HG02571 (cell line): ENCODE results near the gene MYL3.

Experiments used
- ATAC-seq: cut with Tn5 transposase; IDR thresholded peaks from one replicate; pipeline ENCODE4 v1.9.1; 2021; ENCODE audit warnings: mild to moderate bottlenecking, moderate library complexity; ENCODE audit not compliant: unreplicated experiment

The MYL3 gene

GRCh38 chr3:46866032-46866595, 2.9 kb upstream of the MYL3 start:
- no peak for ATAC-seq

- ATAC-seq: no peak
Observed at GRCh38 chr3:46865546-46865945, 2.3 kb upstream of the MYL3 start.

GRCh38 chr3:46865031-46865507, 1.8 kb upstream of the MYL3 start:
- no peak for ATAC-seq

- ATAC-seq: no peak
Observed at GRCh38 chr3:46864061-46864881, 1.0 kb upstream of the MYL3 start.

- no peak for ATAC-seq
Observed at GRCh38 chr3:46862369-46863025, 747 bp downstream of the MYL3 start.

- no peak for ATAC-seq
Observed at GRCh38 chr3:46861605-46862368, 1.5 kb downstream of the MYL3 start.

GRCh38 chr3:46860810-46861604, 2.2 kb downstream of the MYL3 start:
- no peak for ATAC-seq

GRCh38 chr3:46860017-46860809, 3.0 kb downstream of the MYL3 start:
- no peak for ATAC-seq

GRCh38 chr3:46859001-46859710, 4.1 kb downstream of the MYL3 start:
- ATAC-seq: no peak

GRCh38 chr3:46858456-46858855, 4.8 kb downstream of the MYL3 start:
- no peak for ATAC-seq

GRCh38 chr3:46857485-46858341, 5.5 kb downstream of the MYL3 start:
- ATAC-seq: no peak

GRCh38 chr3:46856576-46857471, 6.4 kb downstream of the MYL3 start:
- ATAC-seq: no peak

- no peak for ATAC-seq
Observed at GRCh38 chr3:46854555-46854991, 8.7 kb downstream of the MYL3 start.

GRCh38 chr3:46853441-46854415, 9.5 kb downstream of the MYL3 start:
- ATAC-seq: no peak

- ATAC-seq: no peak
Observed at GRCh38 chr3:46852839-46853355, 10.3 kb downstream of the MYL3 start.

- no peak for ATAC-seq
Observed at GRCh38 chr3:46852334-46852720, 10.9 kb downstream of the MYL3 start.
